ENCODE data around the gene MORN5. TPM values are rescaled to one million over a fixed set of nuclear protein-coding genes. Genes with fewer than 3 reads are reported as not detected.

MORN5 gene
- total and polyA plus RNA-seq, 10 of the 15 experiments (the other 5 are each of a cell fraction or from before 2014, with no cell fraction given) = not detected

DNA sequence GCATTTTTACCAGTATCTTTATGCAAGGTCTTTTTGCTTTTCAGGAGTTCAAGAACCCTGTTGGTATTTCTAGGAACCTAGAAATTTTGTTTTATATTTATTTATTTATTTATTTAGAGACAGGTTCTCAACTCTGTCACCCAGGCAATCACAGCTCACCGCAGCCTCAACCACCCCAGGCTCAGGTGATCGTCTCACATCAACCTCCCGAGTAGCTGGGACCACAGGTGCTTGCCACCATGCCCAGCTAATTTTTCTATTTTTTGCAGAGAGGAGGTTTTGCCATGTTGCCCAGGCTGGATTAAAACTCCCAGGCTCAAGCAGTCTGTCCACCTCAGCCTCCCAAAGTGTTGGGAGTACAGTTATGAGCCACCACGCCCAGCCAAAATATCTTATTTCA, 36.2 kb downstream of the MORN5 start:
- ATAC-seq (no peak), FAIRE-seq (no peak), DNase-seq (ENCODE audit: low read depth, low spot score) (no peak)
- ChIA-PET SMC1A (ENCODE audit: uncharacterized antibody, unreplicated experiment) (interaction anchor here (0.6 kb wide), 1 partner anchor 1469 kb away, joined by 3 read pairs; no protein-coding TSS in a partner anchor), CTCF (no interaction called here), RAD21 (ENCODE audit: unreplicated experiment) (no interaction called here), POLR2A (no interaction called here)
- BruUV-seq (replicated peaks) = no TSS peak
- Histone ChIP-seq H4K20me1 (ENCODE audit: control insufficient read depth, insufficient read depth) (no peaks in the 10 kb centered on the region), H3K79me2 (ENCODE audit: control insufficient read depth, insufficient read depth, low read length) (no peaks in the 10 kb centered on the region), H2AFZ (ENCODE audit: control insufficient read depth, low read depth, low read length) (no peak overlapping the region), H3K4me1 (ENCODE audit: control insufficient read depth, insufficient read depth, low read length) (no peaks in the 10 kb centered on the region), H3K4me2 (ENCODE audit: control insufficient read depth, insufficient read depth) (no peak overlapping the region), H3K36me3 (ENCODE audit: control insufficient read depth in 2 of 2, insufficient read depth in 2 of 2, low read length in 1 of 2) (no peaks in the 10 kb centered on the region), H3K4me3 (no peak overlapping the region), H3K9ac (ENCODE audit: control insufficient read depth, insufficient read depth, low read length) (no peak overlapping the region), H3K27ac (ENCODE audit: control insufficient read depth, insufficient read depth) (no peak overlapping the region), H3K9me3 (replicated peaks; ENCODE audit: control insufficient read depth, insufficient read depth, low read length) (no peaks in the 10 kb centered on the region), H3K27me3 (replicated peaks in 1 of 2; ENCODE audit: control insufficient read depth in 2 of 2, insufficient read depth in 2 of 2, low read length in 1 of 2) (no peaks in the 10 kb centered on the region)
- in situ Hi-C loops (cut with MboI) = no loop called here
- 41% methylated on average over 4 of the region's 4 CpGs for WGBS (ENCODE audit: insufficient coverage, insufficient replicate concordance, low lambda C conversion rate, missing lambda C conversion rate)
- TF ChIP-seq HCFC1 (IDR thresholded peaks at IDR 0.05; ENCODE audit: low read length) (no peak), PKNOX1 (IDR thresholded peaks at IDR 0.05) (no peak), POLR2AphosphoS2 (IDR thresholded peaks at IDR 0.05; ENCODE audit: low read depth, low read length) (no peak), SIX5 (IDR thresholded peaks at IDR 0.05; ENCODE audit: low read depth, low read length, severe bottlenecking) (no peak), ZBTB11 (CRISPR knock-in tag; IDR thresholded peaks at IDR 0.05) (no peak), RBBP5 (conservative IDR thresholded peaks at IDR 0.05) (no peak), NR2F1 (conservative IDR thresholded peaks at IDR 0.05) (no peak), ELK1 (IDR thresholded peaks at IDR 0.05; ENCODE audit: low read depth, low read length) (no peak), JUNB (IDR thresholded peaks at IDR 0.05) (no peak), RAD21 (IDR thresholded peaks at IDR 0.05; ENCODE audit: insufficient read depth, low read depth, low read length) (no peak)
- intact Hi-C loops (cut with micrococcal nuclease; ENCODE audit: unreplicated experiment) = no loop called here

Data from GM12878 (cell line).